HG02610 (cell line): ENCODE results near the gene OXA1L.
"Not testable (repeated sequence)": the region's sequence is repeated elsewhere in the genome, so short reads cannot be mapped to it uniquely, and the experiment has no call there.

ENCODE experiments used
- ATAC-seq: cut with Tn5 transposase; IDR thresholded peaks from one replicate; pipeline ENCODE4 v1.9.1; 2021; ENCODE audit warnings: mild to moderate bottlenecking, moderate library complexity; ENCODE audit not compliant: unreplicated experiment

The OXA1L gene

GRCh38 chr14:22767323-22767589 is 768 bp downstream of the OXA1L start:
- ATAC-seq = no peak

- no peak for ATAC-seq
Observed at GRCh38 chr14:22768947-22769346, 2.5 kb downstream of the OXA1L start.

- ATAC-seq = no peak
Observed at GRCh38 chr14:22769369-22769768, 2.9 kb downstream of the OXA1L start.

- no peak for ATAC-seq
Observed at GRCh38 chr14:22770481-22771187, 4.1 kb downstream of the OXA1L start.

GRCh38 chr14:22772725-22773124 is 6.2 kb downstream of the OXA1L start:
- no peak for ATAC-seq

- ATAC-seq = no peak
Observed at GRCh38 chr14:22773162-22774010, 6.9 kb downstream of the OXA1L start.

- no peak for ATAC-seq
Observed at GRCh38 chr14:22774011-22774706, 7.7 kb downstream of the OXA1L start.

GRCh38 chr14:22776215-22776614 is 9.7 kb downstream of the OXA1L start:
- ATAC-seq = no peak

- ATAC-seq = not testable (repeated sequence)
Observed at GRCh38 chr14:22776849-22777248, 10.4 kb downstream of the OXA1L start.

GRCh38 chr14:22778084-22778483 is 11.6 kb downstream of the OXA1L start:
- no peak for ATAC-seq

- ATAC-seq = no peak
Observed at GRCh38 chr14:22780105-22780679, 13.7 kb downstream of the OXA1L start.

GRCh38 chr14:22780941-22781300 is 14.4 kb downstream of the OXA1L start:
- ATAC-seq = no peak

- no peak for ATAC-seq
Observed at GRCh38 chr14:22781301-22781991, 15.0 kb downstream of the OXA1L start.

- ATAC-seq = no peak
Observed at GRCh38 chr14:22786685-22787084, 20.2 kb downstream of the OXA1L start.

- ATAC-seq = no peak
Observed at GRCh38 chr14:22791301-22791700, 24.8 kb downstream of the OXA1L start.

- ATAC-seq = no peak
Observed at GRCh38 chr14:22792158-22792557, 25.7 kb downstream of the OXA1L start.

GRCh38 chr14:22793550-22793949 is 27.1 kb downstream of the OXA1L start:
- not testable (repeated sequence) for ATAC-seq

GRCh38 chr14:22793976-22794375 is 27.5 kb downstream of the OXA1L start:
- ATAC-seq = no peak

- ATAC-seq = peak; percentile 74
Observed at GRCh38 chr14:22794551-22794951, 28.1 kb downstream of the OXA1L start.

GRCh38 chr14:22796087-22796707 is 29.7 kb downstream of the OXA1L start:
- ATAC-seq = peak; percentile 42
